IPS DF 4.7 (cell line): ENCODE measurements around the gene ISY1.

Experiments
- DNase-seq: peaks from one replicate; pipeline ENCODE4 v3.0.0-alpha.2; 2013; ENCODE audit warnings: low spot score; ENCODE audit errors: extremely low read depth

The ISY1 gene

GRCh38 chr3:129087138-129087702 is 73.6 kb downstream of the ISY1 start:
- no peak for DNase-seq

- no peak for DNase-seq
Measured at GRCh38 chr3:129085818-129086217, 75.0 kb downstream of the ISY1 start.

GRCh38 chr3:129085165-129085715 is 75.6 kb downstream of the ISY1 start:
- no peak for DNase-seq

- DNase-seq: no peak
Measured at GRCh38 chr3:129084501-129084900, 76.4 kb downstream of the ISY1 start.

- no peak for DNase-seq
Measured at GRCh38 chr3:129082026-129082425, 78.8 kb downstream of the ISY1 start.

- no peak for DNase-seq
Measured at GRCh38 chr3:129081503-129081902, 79.4 kb downstream of the ISY1 start.

DNA sequence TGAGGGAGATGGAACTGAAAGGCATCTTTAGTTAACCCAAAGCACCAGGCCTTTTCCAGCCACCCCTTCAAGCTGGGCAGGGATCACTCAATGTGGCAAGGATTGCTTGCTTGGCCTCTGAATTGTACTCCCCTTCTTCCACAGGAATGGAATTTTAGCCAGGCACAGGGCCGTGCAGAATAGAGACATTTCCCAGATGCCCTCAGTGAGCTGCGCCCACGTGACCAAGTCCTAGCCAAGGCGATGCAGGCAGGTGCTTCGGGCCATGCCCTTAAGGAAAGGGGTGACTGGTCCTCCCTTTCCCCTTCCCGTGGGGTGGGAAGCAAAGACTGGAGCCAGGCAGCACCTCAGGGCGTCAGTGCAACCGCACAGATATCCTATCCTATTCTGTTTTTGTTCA is 82.4 kb downstream of the ISY1 start:
- no peak for DNase-seq
